A673 (cell line): ENCODE measurements around the gene BTBD16. TPM values are rescaled to one million over a fixed set of nuclear protein-coding genes. Genes with fewer than 3 reads are reported as not detected.

Source experiments
- BruUV-seq: library from RNA; stranded (reverse); fragments of 400-500 nt; replicated peaks from 2 replicates; lab custom pipeline; 2021; lab: Mats Ljungman, UMichigan
- CTCF ChIA-PET: fragments of 300-600 bp; sonication (Branson Sonifier 250); formaldehyde crosslinking; loops from one replicate; lab custom pipeline; 2022; ENCODE audit warnings: antibody characterized with exemption; lab: Charles Lee
- POLR2A ChIA-PET: fragments of 300-600 bp; sonication (Branson Sonifier 250); formaldehyde crosslinking; loops from one replicate; lab custom pipeline; 2022; ENCODE audit warnings: antibody characterized with exemption; ENCODE audit not compliant: low non-redundant PET; lab: Charles Lee
- DNase-seq: peaks from one replicate; pipeline ENCODE4 v3.0.0-alpha.2; 2015; ENCODE audit warnings: low spot score
- H3K27ac ChIP-seq: fragments of 200-600 bp; sonication (generic); 2 replicates; pipeline ENCODE4 v1.5.1; 2016; ENCODE audit warnings: mixed run types, low read depth, mild to moderate bottlenecking, mixed read lengths, antibody characterized with exemption, low read length; ENCODE audit not compliant: poor library complexity, severe bottlenecking
- H3K27me3 ChIP-seq: fragments of 200-600 bp; sonication (generic); replicated peaks from 2 replicates; pipeline ENCODE4 v1.6.1; 2017; ENCODE audit warnings: mixed run types, low read depth, mild to moderate bottlenecking, mixed read lengths, antibody characterized with exemption, low read length; ENCODE audit not compliant: insufficient read depth, poor library complexity
- H3K36me3 ChIP-seq: fragments of 200-600 bp; sonication (generic); 2 replicates; pipeline ENCODE4 v1.6.1; 2016; ENCODE audit warnings: mixed run types, mild to moderate bottlenecking, mixed read lengths, antibody characterized with exemption, low read length; ENCODE audit not compliant: insufficient read depth, poor library complexity, severe bottlenecking
- H3K4me1 ChIP-seq: fragments of 200-600 bp; sonication (generic); 2 replicates; pipeline ENCODE4 v1.6.1; 2017; ENCODE audit warnings: mixed run types, mild to moderate bottlenecking, mixed read lengths, antibody characterized with exemption, low read length; ENCODE audit not compliant: insufficient read depth, poor library complexity, severe bottlenecking
- H3K4me3 ChIP-seq: fragments of 200-600 bp; sonication (generic); 2 replicates; pipeline ENCODE4 v1.5.1; 2016; ENCODE audit warnings: low read depth, mixed run types, mild to moderate bottlenecking, mixed read lengths, low read length; ENCODE audit not compliant: poor library complexity, severe bottlenecking
- H3K9me3 ChIP-seq: fragments of 200-600 bp; sonication (generic); 2 replicates; pipeline ENCODE4 v1.6.1; 2016; ENCODE audit warnings: mixed run types, low read depth, mild to moderate bottlenecking, mixed read lengths, antibody characterized with exemption, low read length; ENCODE audit not compliant: poor library complexity, severe bottlenecking
- EZH2 ChIP-seq: fragments of 200-600 bp; sonication (generic); IDR thresholded peaks from 2 replicates; pipeline ENCODE4 v1.6.1; 2017; ENCODE audit warnings: borderline replicate concordance, low read depth, mild to moderate bottlenecking, mixed read lengths, antibody characterized with exemption, low read length; ENCODE audit not compliant: poor library complexity, severe bottlenecking
- intact Hi-C: fragments of 100-400 bp; cut with micrococcal nuclease; formaldehyde crosslinking; loops from one replicate; pipeline ENCODE4 v1.10.0; 2022; ENCODE audit not compliant: unreplicated experiment
- total RNA-seq: library from RNA; stranded (reverse); gene quantifications from 2 replicates; pipeline ENCODE4 v1.2.3, GENCODE V29; 2021
- TF ChIP-seq, protein P1 (sequence below): fragments of 300-800, 200-600 bp; sonication (generic); conservative IDR thresholded peaks from 2 replicates; pipeline ENCODE4 v1.5.1; 2017; ENCODE audit warnings: low read depth, mild to moderate bottlenecking, antibody characterized with exemption, low read length, moderate library complexity, mixed read lengths

BTBD16 gene
- total RNA-seq, 1 experiment from 2014 or later = not detected

DNA sequence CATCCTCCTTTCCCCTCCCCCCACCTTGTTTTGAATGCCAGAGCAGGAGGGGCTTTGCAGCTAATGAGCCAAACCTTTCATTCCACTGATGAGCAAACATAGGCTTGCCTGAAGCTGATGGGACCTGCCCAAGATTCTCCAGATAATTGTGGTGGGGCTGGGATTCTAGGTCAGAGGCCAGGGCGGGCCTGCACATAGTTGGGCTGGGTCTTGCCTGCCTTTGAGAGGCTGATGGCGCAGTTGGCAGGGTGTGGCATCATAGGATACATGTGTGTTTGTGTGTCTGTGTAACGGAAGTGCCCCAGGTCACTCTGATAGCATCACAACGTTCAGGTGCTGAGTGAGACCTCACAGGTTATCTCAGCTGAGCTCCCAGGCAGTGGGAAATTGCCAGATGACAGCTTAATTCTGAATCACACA is 22.9 kb downstream of the BTBD16 start:
- Histone ChIP-seq H3K27me3 (no peaks in the 10 kb centered on the region), H3K9me3 (no peaks in the 10 kb centered on the region), H3K27ac (no peak overlapping the region), H3K36me3 (no peaks in the 10 kb centered on the region), H3K4me3 (no peak overlapping the region), H3K4me1 (no peaks in the 10 kb centered on the region)
- no TSS peak for BruUV-seq
- no peak for DNase-seq
- TF ChIP-seq, protein P1, sequence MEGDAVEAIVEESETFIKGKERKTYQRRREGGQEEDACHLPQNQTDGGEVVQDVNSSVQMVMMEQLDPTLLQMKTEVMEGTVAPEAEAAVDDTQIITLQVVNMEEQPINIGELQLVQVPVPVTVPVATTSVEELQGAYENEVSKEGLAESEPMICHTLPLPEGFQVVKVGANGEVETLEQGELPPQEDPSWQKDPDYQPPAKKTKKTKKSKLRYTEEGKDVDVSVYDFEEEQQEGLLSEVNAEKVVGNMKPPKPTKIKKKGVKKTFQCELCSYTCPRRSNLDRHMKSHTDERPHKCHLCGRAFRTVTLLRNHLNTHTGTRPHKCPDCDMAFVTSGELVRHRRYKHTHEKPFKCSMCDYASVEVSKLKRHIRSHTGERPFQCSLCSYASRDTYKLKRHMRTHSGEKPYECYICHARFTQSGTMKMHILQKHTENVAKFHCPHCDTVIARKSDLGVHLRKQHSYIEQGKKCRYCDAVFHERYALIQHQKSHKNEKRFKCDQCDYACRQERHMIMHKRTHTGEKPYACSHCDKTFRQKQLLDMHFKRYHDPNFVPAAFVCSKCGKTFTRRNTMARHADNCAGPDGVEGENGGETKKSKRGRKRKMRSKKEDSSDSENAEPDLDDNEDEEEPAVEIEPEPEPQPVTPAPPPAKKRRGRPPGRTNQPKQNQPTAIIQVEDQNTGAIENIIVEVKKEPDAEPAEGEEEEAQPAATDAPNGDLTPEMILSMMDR = no peak
- TF ChIP-seq EZH2 = no peak
- ChIA-PET CTCF (no interaction called here), POLR2A (no interaction called here)
- intact Hi-C loops = no loop called here

DNA sequence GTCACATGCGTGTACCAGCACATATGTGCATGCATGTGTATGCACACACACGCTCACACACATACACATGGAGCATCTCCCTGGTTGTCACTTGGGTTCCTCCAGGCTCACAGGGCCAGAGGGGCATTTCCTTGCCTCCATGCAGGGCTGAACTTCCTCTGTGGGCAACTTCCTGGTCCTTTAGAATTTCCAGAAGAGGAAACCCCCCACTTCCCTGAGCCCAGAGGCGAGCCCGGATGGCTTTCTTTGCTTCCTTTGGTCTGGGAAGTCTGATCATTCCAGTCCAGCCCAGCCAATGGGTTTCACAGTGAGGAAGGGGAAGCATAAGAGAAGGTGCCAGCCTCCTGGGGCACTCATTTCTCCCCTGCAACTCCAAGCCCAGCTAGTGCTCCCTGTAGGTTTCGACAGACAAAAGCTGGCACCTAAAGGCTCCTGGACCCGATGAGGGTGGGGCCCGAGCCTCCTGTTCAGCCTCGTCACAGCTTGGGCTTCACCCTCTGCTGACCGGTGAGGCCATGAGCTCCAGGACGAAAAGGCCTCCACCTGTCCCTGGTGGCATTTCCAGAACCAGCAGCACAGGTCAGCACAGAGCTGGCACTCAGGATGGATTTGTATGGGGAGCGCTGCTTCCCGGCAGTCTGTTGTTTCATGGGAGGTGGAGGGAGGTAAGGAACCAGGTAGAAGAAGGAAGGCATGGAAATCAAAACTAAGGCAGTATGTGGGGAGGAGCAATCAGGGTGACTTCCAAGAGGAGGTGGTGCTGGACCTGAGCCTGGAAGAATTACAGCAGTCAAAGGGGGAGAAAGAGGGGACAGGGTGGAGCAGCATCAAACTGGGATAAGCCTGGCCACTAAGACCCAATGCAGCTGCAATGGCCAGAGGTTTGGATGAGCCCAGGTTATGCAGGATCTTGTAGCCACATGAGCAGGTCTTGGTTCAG is 23.7 kb downstream of the BTBD16 start:
- no peaks in the 10 kb centered on the region for H3K9me3 ChIP-seq
- BruUV-seq = no TSS peak
- no peaks in the 10 kb centered on the region for H3K36me3 ChIP-seq
- no peak overlapping the region for H3K4me3 ChIP-seq
- no peak for DNase-seq
- TF ChIP-seq EZH2 = no peak
- TF ChIP-seq, protein P1 = no peak
- POLR2A ChIA-PET = no interaction called here
- no peak overlapping the region for H3K27ac ChIP-seq
- intact Hi-C loops = no loop called here
- CTCF ChIA-PET = no interaction called here
- no peaks in the 10 kb centered on the region for H3K27me3 ChIP-seq
- H3K4me1 ChIP-seq = no peaks in the 10 kb centered on the region

DNA sequence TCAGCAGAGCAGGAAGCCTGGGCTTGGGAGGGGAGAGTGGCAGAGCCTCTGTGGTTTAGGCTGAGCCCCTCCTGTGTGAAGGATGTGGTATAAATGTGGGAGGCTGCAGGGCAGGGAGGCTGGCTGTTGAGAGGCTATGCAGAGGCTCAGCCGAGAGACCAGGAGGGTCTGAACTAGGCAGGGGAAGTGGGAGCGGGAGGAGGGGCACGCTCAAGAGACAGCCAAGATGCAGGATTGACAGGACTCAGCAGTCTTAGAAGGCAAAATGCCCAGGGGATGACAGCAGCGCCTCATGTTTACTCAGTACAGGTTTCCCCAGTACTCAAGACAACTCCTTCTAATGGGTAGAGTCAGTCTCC is 24.3 kb downstream of the BTBD16 start:
- Histone ChIP-seq H3K9me3 (no peaks in the 10 kb centered on the region), H3K4me1 (no peaks in the 10 kb centered on the region), H3K4me3 (no peak overlapping the region), H3K36me3 (no peaks in the 10 kb centered on the region), H3K27me3 (no peaks in the 10 kb centered on the region), H3K27ac (no peak overlapping the region)
- intact Hi-C loops = no loop called here
- ChIA-PET CTCF (no interaction called here), POLR2A (no interaction called here)
- no TSS peak for BruUV-seq
- no peak for DNase-seq
- no peak for TF ChIP-seq EZH2
- TF ChIP-seq, protein P1 = no peak
